ENCODE data around the gene GABRB1. TPM values are rescaled to one million over a fixed set of nuclear protein-coding genes. Genes with fewer than 3 reads are reported as not detected.

Gene GABRB1
- total RNA-seq, 4 donors from 2014 or later: 0.24 TPM; not detected in 3

DNA sequence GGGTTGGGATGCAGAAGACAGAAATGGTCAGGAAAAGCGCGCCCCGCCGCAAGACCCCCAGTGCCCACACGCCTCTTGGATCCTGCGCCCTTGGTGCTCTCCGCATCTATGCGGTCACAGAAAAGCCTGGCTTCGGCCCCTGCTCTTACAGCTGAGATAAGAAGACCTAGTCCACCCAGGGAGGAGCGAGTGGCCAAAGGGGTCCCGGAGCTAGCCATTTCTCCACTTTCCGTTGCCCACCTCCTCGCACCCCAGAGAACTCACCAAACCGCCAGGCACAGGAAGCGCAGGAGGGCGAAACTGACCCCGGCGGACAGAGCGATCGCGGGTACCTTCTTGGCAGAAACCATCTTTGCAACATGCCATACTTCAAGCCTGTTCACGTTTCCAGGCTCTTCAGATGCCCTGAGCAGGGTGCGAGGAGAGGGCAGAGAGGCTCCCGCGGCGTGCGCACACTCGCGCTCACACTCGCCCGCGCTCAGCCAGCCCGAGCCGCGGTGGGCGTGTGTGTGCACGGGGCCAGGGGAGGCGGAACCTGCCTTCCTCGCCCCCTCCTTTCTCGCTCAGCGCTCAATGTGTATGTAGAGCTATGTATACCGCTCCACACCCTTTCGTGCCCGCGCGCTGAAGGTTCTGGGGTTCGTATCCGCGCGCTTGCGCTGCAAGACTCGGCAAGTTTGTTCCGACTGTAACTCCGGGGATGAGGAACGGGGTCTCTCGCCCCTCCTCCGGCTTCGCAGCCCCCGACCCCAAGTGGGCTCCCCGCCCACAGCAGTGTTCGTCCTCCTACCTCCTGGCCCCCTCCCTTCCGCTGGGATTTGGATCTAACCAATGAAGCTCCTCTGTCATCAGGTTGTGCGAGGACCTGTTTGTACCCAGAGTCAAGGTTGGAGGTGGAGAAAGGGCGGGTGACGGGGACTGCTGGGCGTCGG lies 38.0 kb upstream of the GABRB1 start, which contains the start of gene GABRA4:
Gene GABRA4, minus strand, starts transcription at position 507 of the 932 bp plus-strand sequence. Its CDS starts 157 bp downstream, at position 350.
- Histone ChIP-seq H3K4me1 (peaks cover 0 to 9% of the 10 kb centered on the region in 2 donors), H3K27me3 (no peaks in the 10 kb centered on the region), H3K9me3 (no peaks in the 10 kb centered on the region), H3K4me3 (replicated peaks in 1 of 3) (no peak within 1 kb of the TSS), H3K27ac (no peak within 1 kb of the TSS), H3K36me3 (no peaks in the 10 kb centered on the region)
- intact Hi-C loops (cut with DNase I): no loop called here
- TF ChIP-seq, protein P1, sequence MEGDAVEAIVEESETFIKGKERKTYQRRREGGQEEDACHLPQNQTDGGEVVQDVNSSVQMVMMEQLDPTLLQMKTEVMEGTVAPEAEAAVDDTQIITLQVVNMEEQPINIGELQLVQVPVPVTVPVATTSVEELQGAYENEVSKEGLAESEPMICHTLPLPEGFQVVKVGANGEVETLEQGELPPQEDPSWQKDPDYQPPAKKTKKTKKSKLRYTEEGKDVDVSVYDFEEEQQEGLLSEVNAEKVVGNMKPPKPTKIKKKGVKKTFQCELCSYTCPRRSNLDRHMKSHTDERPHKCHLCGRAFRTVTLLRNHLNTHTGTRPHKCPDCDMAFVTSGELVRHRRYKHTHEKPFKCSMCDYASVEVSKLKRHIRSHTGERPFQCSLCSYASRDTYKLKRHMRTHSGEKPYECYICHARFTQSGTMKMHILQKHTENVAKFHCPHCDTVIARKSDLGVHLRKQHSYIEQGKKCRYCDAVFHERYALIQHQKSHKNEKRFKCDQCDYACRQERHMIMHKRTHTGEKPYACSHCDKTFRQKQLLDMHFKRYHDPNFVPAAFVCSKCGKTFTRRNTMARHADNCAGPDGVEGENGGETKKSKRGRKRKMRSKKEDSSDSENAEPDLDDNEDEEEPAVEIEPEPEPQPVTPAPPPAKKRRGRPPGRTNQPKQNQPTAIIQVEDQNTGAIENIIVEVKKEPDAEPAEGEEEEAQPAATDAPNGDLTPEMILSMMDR (IDR thresholded peaks at IDR 0.05): no peak
- TF ChIP-seq POLR2A (IDR thresholded peaks at IDR 0.05): no peak
- WGBS, 2 donors: 2 to 3% methylated on average over 35 to 44 of the region's 67 CpGs
- no peak for DNase-seq

- H3K4me1 ChIP-seq: peaks cover 0 to 9% of the 10 kb centered on the region in 2 donors
- 1 to 2% methylated on average over 14 of the region's 14 CpGs for WGBS, 2 donors
- no peak overlapping the region for H3K27ac ChIP-seq
- intact Hi-C loops (cut with DNase I): no loop called here
- H3K4me3 ChIP-seq (replicated peaks in 1 of 3): no peak overlapping the region
- no peaks in the 10 kb centered on the region for H3K27me3 ChIP-seq
- H3K36me3 ChIP-seq: no peaks in the 10 kb centered on the region
- no peak for DNase-seq
- TF ChIP-seq, protein P1 (IDR thresholded peaks at IDR 0.05): no peak
- no peak for TF ChIP-seq POLR2A (IDR thresholded peaks at IDR 0.05)
- H3K9me3 ChIP-seq: no peaks in the 10 kb centered on the region
These were observed 37.4 kb upstream of the GABRB1 start for GRCh38 chr4:46994007-46994405.

DNA sequence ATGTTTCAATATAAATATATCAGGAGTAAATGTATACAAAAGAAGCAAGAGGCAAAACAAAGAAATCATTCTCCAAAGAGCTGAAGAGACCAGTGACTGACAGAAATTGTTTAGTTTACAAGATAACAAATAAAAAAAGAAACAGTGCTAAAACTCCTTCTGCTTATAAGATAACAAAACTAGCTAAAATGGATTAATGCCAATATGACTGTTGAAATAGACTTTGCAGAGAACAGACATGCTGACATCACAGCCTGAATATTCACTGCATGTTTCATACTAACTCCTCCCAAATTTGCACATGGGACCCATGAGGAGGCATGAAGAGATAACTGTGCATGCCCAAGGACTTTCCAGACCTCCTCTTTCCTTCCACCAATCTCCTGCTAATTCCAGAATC lies 31.8 kb upstream of the GABRB1 start:
- Histone ChIP-seq H3K27ac (no peak overlapping the region), H3K4me3 (replicated peaks in 1 of 3) (no peak overlapping the region), H3K27me3 (no peaks in the 10 kb centered on the region), H3K36me3 (no peaks in the 10 kb centered on the region), H3K9me3 (no peaks in the 10 kb centered on the region), H3K4me1 (no peaks in the 10 kb centered on the region)
- intact Hi-C loops (cut with DNase I): no loop called here
- no peak for DNase-seq
- no peak for TF ChIP-seq POLR2A (IDR thresholded peaks at IDR 0.05)
- TF ChIP-seq, protein P1 (IDR thresholded peaks at IDR 0.05): no peak

- Histone ChIP-seq H3K9me3 (no peaks in the 10 kb centered on the region), H3K4me3 (replicated peaks in 1 of 3) (no peak overlapping the region), H3K4me1 (no peaks in the 10 kb centered on the region), H3K36me3 (no peaks in the 10 kb centered on the region), H3K27me3 (no peaks in the 10 kb centered on the region), H3K27ac (no peak overlapping the region)
- 89 to 100% methylated on average over 1 of the region's 1 CpG for WGBS, 2 donors
- TF ChIP-seq, protein P1 (IDR thresholded peaks at IDR 0.05): no peak
- no peak for TF ChIP-seq POLR2A (IDR thresholded peaks at IDR 0.05)
- DNase-seq: no peak
- intact Hi-C loops (cut with DNase I): no loop called here
These were observed 31.0 kb upstream of the GABRB1 start for GRCh38 chr4:47000406-47000805.

- H3K27me3 ChIP-seq: no peaks in the 10 kb centered on the region
- 84 to 88% methylated on average over 1 of the region's 1 CpG for WGBS, 2 donors
- TF ChIP-seq, protein P1 (IDR thresholded peaks at IDR 0.05): no peak
- no peak for TF ChIP-seq POLR2A (IDR thresholded peaks at IDR 0.05)
- no peak overlapping the region for H3K27ac ChIP-seq
- no peaks in the 10 kb centered on the region for H3K4me1 ChIP-seq
- H3K9me3 ChIP-seq: no peaks in the 10 kb centered on the region
- H3K36me3 ChIP-seq: no peaks in the 10 kb centered on the region
- no peak overlapping the region for H3K4me3 ChIP-seq (replicated peaks in 1 of 3)
- intact Hi-C loops (cut with DNase I): no loop called here
- DNase-seq: no peak
These were observed 28.8 kb upstream of the GABRB1 start for GRCh38 chr4:47002580-47002979.

Data from thyroid gland (tissue), 4 donors.